ENCODE results near the gene MXRA5. TPM values are rescaled to one million over a fixed set of nuclear protein-coding genes. Genes with fewer than 3 reads are reported as not detected.

The MXRA5 gene
- not detected for total RNA-seq
- polyA plus RNA-seq = not detected
- not detected for total RNA-seq

GRCh38 chrX:3346501-3347259 lies at the start of gene MXRA5:
TSS of gene MXRA5 (minus strand) at chrX:3346652. CDS start at chrX:3343833, 2,819 bp downstream.
- H3K4me1 ChIP-seq (ENCODE audit: control insufficient read depth in 2 of 2, insufficient read depth in 2 of 2, low read length in 2 of 2) = no peaks in the 10 kb centered on the region
- no peak for ATAC-seq
- H3K9me3 ChIP-seq (ENCODE audit: control insufficient read depth in 2 of 3, low read length in 3 of 3) = no peaks in the 10 kb centered on the region
- peaks cover 11 to 27% (median 19%) of the 10 kb centered on the region in 5 donors for H3K27me3 Mint-ChIP-seq
- no peaks in the 10 kb centered on the region for H3K27me3 ChIP-seq (ENCODE audit: control insufficient read depth in 2 of 2, insufficient read depth in 2 of 2, low read length in 2 of 2)
- no peak within 1 kb of the TSS for H3K27ac ChIP-seq (ENCODE audit: low read depth, low read length)
- H3K4me1 Mint-ChIP-seq = no peaks in the 10 kb centered on the region
- H3K4me3 ChIP-seq (ENCODE audit: low read length) = no peak within 1 kb of the TSS
- intact Hi-C loops (cut with micrococcal nuclease) = no loop called here
- peaks cover 0 to 12% (median 0%) of the 10 kb centered on the region in 5 donors for H3K36me3 Mint-ChIP-seq
- peaks cover 0 to 28% (median 12%) of the 10 kb centered on the region in 11 donors for H3K9me3 Mint-ChIP-seq
- POLR2A ChIA-PET = no interaction called here
- H3K36me3 ChIP-seq (ENCODE audit: control insufficient read depth in 2 of 3, insufficient read depth in 3 of 3, low read length in 3 of 3) = no peaks in the 10 kb centered on the region
- H3K4me3 Mint-ChIP-seq = no peak within 1 kb of the TSS
- no peak within 1 kb of the TSS for H3K27ac Mint-ChIP-seq
- DNase-seq = no peak
- CTCF ChIA-PET = no interaction called here

GRCh38 chrX:3393581-3394111 lies 47.2 kb upstream of the MXRA5 start:
- H3K36me3 ChIP-seq (ENCODE audit: control insufficient read depth in 2 of 3, insufficient read depth in 3 of 3, low read length in 3 of 3) = no peaks in the 10 kb centered on the region
- Mint-ChIP-seq H3K36me3 (no peaks in the 10 kb centered on the region), H3K9me3 (peaks cover 0 to 3% (median 0%) of the 10 kb centered on the region in 11 donors), H3K4me3 (no peak overlapping the region), H3K4me1 (peaks cover 0 to 2% (median 0%) of the 10 kb centered on the region in 7 donors), H3K27ac (no peak overlapping the region), H3K27me3 (peaks cover 0 to 6% (median 0%) of the 10 kb centered on the region in 5 donors)
- H3K27me3 ChIP-seq (ENCODE audit: control insufficient read depth in 2 of 2, insufficient read depth in 2 of 2, low read length in 2 of 2) = no peaks in the 10 kb centered on the region
- no peak overlapping the region for H3K27ac ChIP-seq (ENCODE audit: low read depth, low read length)
- ChIA-PET CTCF (no interaction called here), POLR2A (no interaction called here)
- intact Hi-C loops (cut with micrococcal nuclease) = no loop called here
- no peak overlapping the region for H3K4me3 ChIP-seq (ENCODE audit: low read length)
- DNase-seq (no peak), ATAC-seq (no peak)
- H3K9me3 ChIP-seq (ENCODE audit: control insufficient read depth in 2 of 3, low read length in 3 of 3) = no peaks in the 10 kb centered on the region
- no peaks in the 10 kb centered on the region for H3K4me1 ChIP-seq (ENCODE audit: control insufficient read depth in 2 of 2, insufficient read depth in 2 of 2, low read length in 2 of 2)

GRCh38 chrX:3393178-3393577 lies 46.7 kb upstream of the MXRA5 start:
- H3K27me3 Mint-ChIP-seq = peaks cover 0 to 6% (median 0%) of the 10 kb centered on the region in 5 donors
- POLR2A ChIA-PET = no interaction called here

DNA sequence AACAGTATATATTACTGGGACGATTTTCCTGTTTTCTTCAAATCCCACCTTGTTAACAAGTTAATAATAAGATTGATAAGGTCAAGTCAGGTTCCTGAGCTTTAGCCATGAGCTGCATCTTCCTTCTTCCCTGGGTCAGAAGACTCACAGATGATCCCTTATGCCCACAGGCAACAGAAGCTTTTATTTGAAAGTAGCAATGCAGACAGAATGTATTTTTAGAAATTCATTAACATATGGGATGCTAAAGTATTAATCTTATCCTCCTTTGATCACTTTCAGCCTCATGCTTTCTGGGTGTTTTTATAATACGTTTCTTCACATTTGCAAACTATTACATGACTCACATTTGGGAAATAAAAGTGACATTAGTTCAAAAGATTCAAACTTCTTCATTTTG lies 42.0 kb upstream of the MXRA5 start:
- ChIA-PET POLR2A (no interaction called here), CTCF (no interaction called here)
- H3K27ac Mint-ChIP-seq = no peak overlapping the region
- H3K36me3 Mint-ChIP-seq = no peaks in the 10 kb centered on the region
- DNase-seq (no peak), ATAC-seq (no peak)
- H3K9me3 Mint-ChIP-seq = no peaks in the 10 kb centered on the region
- no peaks in the 10 kb centered on the region for H3K9me3 ChIP-seq (ENCODE audit: control insufficient read depth in 2 of 3, low read length in 3 of 3)
- peaks cover 0 to 2% (median 0%) of the 10 kb centered on the region in 7 donors for H3K4me1 Mint-ChIP-seq
- no peak overlapping the region for H3K27ac ChIP-seq (ENCODE audit: low read depth, low read length)
- H3K4me3 Mint-ChIP-seq = no peak overlapping the region
- no peak overlapping the region for H3K4me3 ChIP-seq (ENCODE audit: low read length)
- no peaks in the 10 kb centered on the region for H3K4me1 ChIP-seq (ENCODE audit: control insufficient read depth in 2 of 2, insufficient read depth in 2 of 2, low read length in 2 of 2)
- H3K27me3 ChIP-seq (ENCODE audit: control insufficient read depth in 2 of 2, insufficient read depth in 2 of 2, low read length in 2 of 2) = no peaks in the 10 kb centered on the region
- H3K36me3 ChIP-seq (ENCODE audit: control insufficient read depth in 2 of 3, insufficient read depth in 3 of 3, low read length in 3 of 3) = no peaks in the 10 kb centered on the region
- peaks cover 0 to 6% (median 0%) of the 10 kb centered on the region in 5 donors for H3K27me3 Mint-ChIP-seq
- intact Hi-C loops (cut with micrococcal nuclease) = no loop called here

More at GRCh38 chrX:3393178-3393577, 46.7 kb upstream of the MXRA5 start:
- intact Hi-C loops (cut with micrococcal nuclease) = no loop called here
- Histone ChIP-seq H3K27ac (ENCODE audit: low read depth, low read length) (no peak overlapping the region), H3K27me3 (ENCODE audit: control insufficient read depth in 2 of 2, insufficient read depth in 2 of 2, low read length in 2 of 2) (no peaks in the 10 kb centered on the region), H3K4me3 (ENCODE audit: low read length) (no peak overlapping the region), H3K4me1 (ENCODE audit: control insufficient read depth in 2 of 2, insufficient read depth in 2 of 2, low read length in 2 of 2) (no peaks in the 10 kb centered on the region), H3K36me3 (ENCODE audit: control insufficient read depth in 2 of 3, insufficient read depth in 3 of 3, low read length in 3 of 3) (no peaks in the 10 kb centered on the region), H3K9me3 (ENCODE audit: control insufficient read depth in 2 of 3, low read length in 3 of 3) (no peaks in the 10 kb centered on the region)
- Mint-ChIP-seq H3K27ac (no peak overlapping the region), H3K4me3 (no peak overlapping the region), H3K36me3 (no peaks in the 10 kb centered on the region), H3K4me1 (peaks cover 0 to 2% (median 0%) of the 10 kb centered on the region in 7 donors), H3K9me3 (peaks cover 0 to 3% (median 0%) of the 10 kb centered on the region in 11 donors)
- DNase-seq (no peak), ATAC-seq (no peak)
- CTCF ChIA-PET = no interaction called here

DNA sequence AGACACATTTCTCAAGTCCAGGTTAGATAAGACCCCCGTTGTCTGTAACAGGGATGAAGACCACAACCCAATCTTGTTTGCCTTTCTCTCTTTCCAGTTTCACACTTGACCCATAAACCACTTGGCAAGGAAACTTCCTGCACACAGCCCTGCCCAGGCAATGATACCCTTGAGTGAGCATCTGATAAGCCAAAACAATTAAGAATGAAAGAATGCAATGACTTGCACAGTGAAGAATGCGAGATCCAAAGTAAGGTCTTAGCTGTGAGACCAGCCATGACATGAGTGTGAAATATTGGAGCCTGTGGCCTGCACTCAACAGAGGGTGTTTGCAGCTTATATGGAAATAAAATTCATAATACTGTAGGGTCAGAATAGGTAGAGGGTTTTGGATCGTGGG lies 37.9 kb upstream of the MXRA5 start:
- no peaks in the 10 kb centered on the region for H3K4me1 Mint-ChIP-seq

DNA sequence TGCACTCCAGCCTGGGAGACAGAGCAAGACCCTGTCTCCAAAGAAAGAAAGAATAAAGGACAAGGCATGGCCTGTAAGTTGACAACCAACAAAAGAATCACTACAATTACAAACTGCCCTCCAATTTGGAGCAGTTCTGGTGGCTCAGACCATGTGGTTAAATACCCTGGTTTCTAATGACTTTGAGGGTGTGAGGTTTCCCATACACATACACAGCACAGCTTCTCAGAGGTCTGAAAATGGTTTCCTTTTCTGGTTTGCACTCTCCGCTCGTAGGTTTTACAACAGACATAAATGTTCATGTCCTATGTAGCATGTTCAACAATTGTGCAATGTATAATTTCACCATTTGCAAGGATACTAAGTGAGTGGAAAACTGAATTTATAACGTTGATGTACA lies 34.2 kb upstream of the MXRA5 start:
- intact Hi-C loops (cut with micrococcal nuclease) = no loop called here
- H3K4me1 ChIP-seq (ENCODE audit: control insufficient read depth in 2 of 2, insufficient read depth in 2 of 2, low read length in 2 of 2) = no peaks in the 10 kb centered on the region
- POLR2A ChIA-PET = no interaction called here

More for the DNA sequence above, 37.9 kb upstream of the MXRA5 start:
- Mint-ChIP-seq H3K9me3 (no peaks in the 10 kb centered on the region), H3K27ac (no peak overlapping the region), H3K4me3 (no peak overlapping the region), H3K36me3 (no peaks in the 10 kb centered on the region), H3K27me3 (peaks cover 0 to 6% (median 0%) of the 10 kb centered on the region in 5 donors)
- no peaks in the 10 kb centered on the region for H3K27me3 ChIP-seq (ENCODE audit: control insufficient read depth in 2 of 2, insufficient read depth in 2 of 2, low read length in 2 of 2)
- H3K36me3 ChIP-seq (ENCODE audit: control insufficient read depth in 2 of 3, insufficient read depth in 3 of 3, low read length in 3 of 3) = no peaks in the 10 kb centered on the region
- intact Hi-C loops (cut with micrococcal nuclease) = no loop called here
- ChIA-PET POLR2A (no interaction called here), CTCF (no interaction called here)
- H3K27ac ChIP-seq (ENCODE audit: low read depth, low read length) = no peak overlapping the region
- DNase-seq (no peak), ATAC-seq (no peak)
- no peaks in the 10 kb centered on the region for H3K4me1 ChIP-seq (ENCODE audit: control insufficient read depth in 2 of 2, insufficient read depth in 2 of 2, low read length in 2 of 2)
- no peak overlapping the region for H3K4me3 ChIP-seq (ENCODE audit: low read length)
- H3K9me3 ChIP-seq (ENCODE audit: control insufficient read depth in 2 of 3, low read length in 3 of 3) = no peaks in the 10 kb centered on the region

GRCh38 chrX:3379111-3379510 lies 32.7 kb upstream of the MXRA5 start:
- H3K36me3 Mint-ChIP-seq = peaks cover 0 to 4% (median 0%) of the 10 kb centered on the region in 5 donors
- intact Hi-C loops (cut with micrococcal nuclease) = no loop called here
- no peak overlapping the region for H3K27ac Mint-ChIP-seq

More for the DNA sequence above, 34.2 kb upstream of the MXRA5 start:
- no peak overlapping the region for H3K27ac Mint-ChIP-seq
- Histone ChIP-seq H3K27me3 (ENCODE audit: control insufficient read depth in 2 of 2, insufficient read depth in 2 of 2, low read length in 2 of 2) (no peaks in the 10 kb centered on the region), H3K36me3 (ENCODE audit: control insufficient read depth in 2 of 3, insufficient read depth in 3 of 3, low read length in 3 of 3) (no peaks in the 10 kb centered on the region), H3K27ac (ENCODE audit: low read depth, low read length) (no peak overlapping the region), H3K9me3 (ENCODE audit: control insufficient read depth in 2 of 3, low read length in 3 of 3) (no peaks in the 10 kb centered on the region), H3K4me3 (ENCODE audit: low read length) (no peak overlapping the region)
- CTCF ChIA-PET = no interaction called here
- H3K27me3 Mint-ChIP-seq = peaks cover 0 to 3% (median 0%) of the 10 kb centered on the region in 5 donors
- H3K36me3 Mint-ChIP-seq = peaks cover 0 to 4% (median 0%) of the 10 kb centered on the region in 5 donors
- H3K9me3 Mint-ChIP-seq = peaks cover 0 to 5% (median 3%) of the 10 kb centered on the region in 11 donors
- ATAC-seq (no peak), DNase-seq (no peak)
- no peak overlapping the region for H3K4me3 Mint-ChIP-seq
- H3K4me1 Mint-ChIP-seq = no peaks in the 10 kb centered on the region

More at GRCh38 chrX:3379111-3379510, 32.7 kb upstream of the MXRA5 start:
- Mint-ChIP-seq H3K9me3 (peaks cover 0 to 5% (median 3%) of the 10 kb centered on the region in 11 donors), H3K4me1 (no peaks in the 10 kb centered on the region), H3K4me3 (no peak overlapping the region), H3K27me3 (peaks cover 0 to 6% (median 0%) of the 10 kb centered on the region in 5 donors)
- H3K9me3 ChIP-seq (ENCODE audit: control insufficient read depth in 2 of 3, low read length in 3 of 3) = no peaks in the 10 kb centered on the region
- no peak for DNase-seq
- H3K27me3 ChIP-seq (ENCODE audit: control insufficient read depth in 2 of 2, insufficient read depth in 2 of 2, low read length in 2 of 2) = no peaks in the 10 kb centered on the region
- ChIA-PET POLR2A (no interaction called here), CTCF (no interaction called here)
- H3K4me1 ChIP-seq (ENCODE audit: control insufficient read depth in 2 of 2, insufficient read depth in 2 of 2, low read length in 2 of 2) = no peaks in the 10 kb centered on the region
- H3K4me3 ChIP-seq (ENCODE audit: low read length) = no peak overlapping the region
- no peak overlapping the region for H3K27ac ChIP-seq (ENCODE audit: low read depth, low read length)
- no peaks in the 10 kb centered on the region for H3K36me3 ChIP-seq (ENCODE audit: control insufficient read depth in 2 of 3, insufficient read depth in 3 of 3, low read length in 3 of 3)
- no peak for ATAC-seq
